K562 (cell line): ENCODE data around the gene ITGB5. TPM values are rescaled to one million over a fixed set of nuclear protein-coding genes. Genes with fewer than 3 reads are reported as not detected.

Experiments
- ATF7 ChIP-seq: fragments of 450-650 bp; IDR thresholded peaks from 2 replicates; pipeline ENCODE4 v1.7.1; 2014; ENCODE audit warnings: mild to moderate bottlenecking, moderate library complexity
- CCNT2 ChIP-seq: IDR thresholded peaks from 2 replicates; pipeline ENCODE4 v1.6.1; 2011; ENCODE audit warnings: borderline replicate concordance, low read depth, mild to moderate bottlenecking, moderate library complexity, mixed read lengths, low read length; ENCODE audit not compliant: insufficient read length; ENCODE audit errors: extremely low read depth
- DPF2 ChIP-seq: fragments of 450-650 bp; IDR thresholded peaks from 2 replicates; pipeline ENCODE4 v1.6.1; 2016
- FUS ChIP-seq: fragments of 200-400 bp; formaldehyde crosslinking; optimal IDR thresholded peaks from 2 replicates; pipeline ENCODE3; 2017; ENCODE audit warnings: low read depth, low read length
- GATA2 ChIP-seq: sonication (generic); formaldehyde crosslinking; IDR thresholded peaks from 2 replicates; pipeline ENCODE4 v1.4.0; 2020; ENCODE audit warnings: mild to moderate bottlenecking, missing genetic modification reagents
- MAFF ChIP-seq: IDR thresholded peaks from 2 replicates; pipeline ENCODE4 v1.6.1; 2012; ENCODE audit warnings: low read length, improper control_type of control experiment
- MTA3 ChIP-seq: fragments of 450-650 bp; formaldehyde crosslinking; IDR thresholded peaks from 2 replicates; pipeline ENCODE4 v1.6.1; 2017; ENCODE audit warnings: mild to moderate bottlenecking, borderline replicate concordance
- NCOA1 ChIP-seq: fragments of 450-650 bp; IDR thresholded peaks from 2 replicates; pipeline ENCODE4 v1.6.1; 2016; ENCODE audit warnings: low read depth
- RBBP5 ChIP-seq: fragments of 200-600 bp; sonication (generic); IDR thresholded peaks from 2 replicates; pipeline ENCODE4 v1.6.1; 2012; ENCODE audit warnings: borderline replicate concordance, mild to moderate bottlenecking, low read length, control low read depth, inconsistent platforms; ENCODE audit not compliant: insufficient read depth, poor library complexity, severe bottlenecking
- RBM25 ChIP-seq: fragments of 200-400 bp; formaldehyde crosslinking; IDR thresholded peaks from 2 replicates; pipeline ENCODE4 v1.6.1; 2018; ENCODE audit warnings: low read length, low read depth, moderate library complexity; ENCODE audit not compliant: severe bottlenecking
- SRSF3 ChIP-seq: fragments of 200-400 bp; formaldehyde crosslinking; IDR thresholded peaks from 2 replicates; pipeline ENCODE4 v1.6.1; 2016; ENCODE audit warnings: mild to moderate bottlenecking, low read length, moderate library complexity; ENCODE audit not compliant: insufficient read depth
- TAL1 ChIP-seq: fragments of 450-650 bp; IDR thresholded peaks from 2 replicates; pipeline ENCODE4 v1.6.1; 2016; ENCODE audit warnings: mild to moderate bottlenecking
- TCF3 ChIP-seq: sonication (generic); formaldehyde crosslinking; IDR thresholded peaks from 2 replicates; pipeline ENCODE4 v1.4.0; 2020; ENCODE audit warnings: mild to moderate bottlenecking, missing genetic modification reagents
- TRIM24 ChIP-seq, 2 experiments: fragments of 450-650 bp; IDR thresholded peaks; 2 replicates each; pipeline ENCODE4 v1.6.1; 2016
- ZNF134 ChIP-seq: fragments of 250-450 bp; sonication (Bioruptor Pico); conservative IDR thresholded peaks from 2 replicates; pipeline ENCODE4 v1.4.0; 2020
- polyA plus RNA-seq, 8 experiments: library from polyadenylated mRNA; depleted of rRNA in 4 of 8; stranded (reverse) in 5 of 8; unstranded in 3 of 8; fragments of >200 nt; fragmentation: Nextera tagmentation in 2 of 8; fragmentation: Illumina TruSeq in 1 of 8; extraction: Ambion mirVana in 2 of 8; extraction: Trizol in 1 of 8; gene quantifications; 2 replicates each; pipeline versions ENCODE4 v1.2.1 to v1.2.3, GENCODE V29; 2011 to 2014; ENCODE audit warnings: inconsistent platforms in 1 of 8, missing spikeins in 1 of 8
- total RNA-seq, 7 experiments: library from RNA; depleted of rRNA in 6 of 7; stranded (reverse); fragments of >200 nt in 6 of 7; fragmentation: Illumina TruSeq in 2 of 7; extraction: Trizol in 2 of 7; gene quantifications; 2 replicates each; pipeline versions ENCODE4 v1.2.1 to v1.2.3, GENCODE V29; 2011 to 2021; ENCODE audit warnings: low replicate concordance in 1 of 7
- TF ChIP-seq, protein P1 (sequence below): fragments of 450-650 bp; formaldehyde crosslinking; IDR thresholded peaks from 2 replicates; pipeline ENCODE4 v1.4.0; 2022; ENCODE audit warnings: missing genetic modification characterization
- TF ChIP-seq, protein P2 (sequence below), 2 experiments: IDR thresholded peaks; 2 replicates each; pipeline ENCODE4 v1.6.1; 2011; ENCODE audit warnings: borderline replicate concordance in 1 of 2, control low read depth in 1 of 2, low read depth in 1 of 2, low read length in 1 of 2, mild to moderate bottlenecking in 1 of 2, mixed read lengths in 1 of 2, moderate library complexity in 1 of 2; ENCODE audit not compliant: insufficient read depth in 1 of 2, insufficient read length in 1 of 2, poor library complexity in 1 of 2, severe bottlenecking in 1 of 2; ENCODE audit errors: extremely low read depth in 1 of 2
- TF ChIP-seq, protein P3 (sequence below), 2 experiments: fragments of 250-450 bp in 1 of 2; fragments of 450-650 bp in 1 of 2; sonication (Bioruptor Pico) in 1 of 2; IDR thresholded peaks; 2 replicates each; pipeline versions ENCODE4 v1.6.1 to v1.8.0; 2016 to 2021; ENCODE audit warnings: mild to moderate bottlenecking in 2 of 2, moderate library complexity in 2 of 2, missing compliant biosample characterization in 1 of 2, missing genetic modification characterization in 1 of 2
- TF ChIP-seq, protein P4 (sequence below): sonication (generic); formaldehyde crosslinking; IDR thresholded peaks from 2 replicates; pipeline ENCODE4 v1.8.0; 2022; ENCODE audit warnings: missing genetic modification reagents, mild to moderate bottlenecking, moderate library complexity, borderline replicate concordance
- TF ChIP-seq, protein P5 (sequence below): fragments of 450-650 bp; IDR thresholded peaks from 2 replicates; pipeline ENCODE4 v1.6.1; 2016; ENCODE audit warnings: antibody characterized with exemption
- TF ChIP-seq, protein P6 (sequence below): conservative IDR thresholded peaks from 2 replicates; pipeline ENCODE4 v1.6.1; 2011; ENCODE audit warnings: low read depth, mild to moderate bottlenecking, low read length; ENCODE audit not compliant: control insufficient read depth

ITGB5 gene
- total and polyA plus RNA-seq, 9 of the 15 experiments (the other 6 are each of a cell fraction or from before 2014, with no cell fraction given), result 1.7 to 46.8 (median 9.9) TPM

DNA sequence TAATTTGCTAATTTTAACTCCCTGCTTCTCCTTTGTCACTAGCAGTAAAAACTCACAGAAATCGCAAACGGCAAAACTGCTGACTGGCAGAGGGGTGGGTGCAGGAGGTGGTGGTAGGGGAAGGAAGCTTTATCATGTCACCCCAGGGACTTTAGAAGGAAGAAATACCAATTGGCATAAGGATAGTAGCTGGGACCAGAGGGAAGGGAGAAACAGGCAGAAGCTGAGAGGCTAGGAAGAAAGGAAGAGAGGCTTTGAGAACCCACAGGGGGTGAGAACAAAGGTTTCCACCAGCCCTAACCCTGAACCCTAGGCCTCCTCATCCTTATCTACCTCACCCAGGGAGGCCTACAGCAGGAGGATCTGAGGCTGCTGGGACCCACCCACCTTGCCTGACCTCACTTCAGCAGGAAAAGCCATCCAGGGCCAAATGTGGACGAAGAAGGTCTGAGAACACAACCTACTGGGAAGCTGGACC, 10.7 kb downstream of the ITGB5 start (continued):
- TF ChIP-seq, protein P1, sequence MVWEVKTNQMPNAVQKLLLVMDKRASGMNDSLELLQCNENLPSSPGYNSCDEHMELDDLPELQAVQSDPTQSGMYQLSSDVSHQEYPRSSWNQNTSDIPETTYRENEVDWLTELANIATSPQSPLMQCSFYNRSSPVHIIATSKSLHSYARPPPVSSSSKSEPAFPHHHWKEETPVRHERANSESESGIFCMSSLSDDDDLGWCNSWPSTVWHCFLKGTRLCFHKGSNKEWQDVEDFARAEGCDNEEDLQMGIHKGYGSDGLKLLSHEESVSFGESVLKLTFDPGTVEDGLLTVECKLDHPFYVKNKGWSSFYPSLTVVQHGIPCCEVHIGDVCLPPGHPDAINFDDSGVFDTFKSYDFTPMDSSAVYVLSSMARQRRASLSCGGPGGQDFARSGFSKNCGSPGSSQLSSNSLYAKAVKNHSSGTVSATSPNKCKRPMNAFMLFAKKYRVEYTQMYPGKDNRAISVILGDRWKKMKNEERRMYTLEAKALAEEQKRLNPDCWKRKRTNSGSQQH (CRISPR knock-in tag), result no peak
- TF ChIP-seq, protein P2, sequence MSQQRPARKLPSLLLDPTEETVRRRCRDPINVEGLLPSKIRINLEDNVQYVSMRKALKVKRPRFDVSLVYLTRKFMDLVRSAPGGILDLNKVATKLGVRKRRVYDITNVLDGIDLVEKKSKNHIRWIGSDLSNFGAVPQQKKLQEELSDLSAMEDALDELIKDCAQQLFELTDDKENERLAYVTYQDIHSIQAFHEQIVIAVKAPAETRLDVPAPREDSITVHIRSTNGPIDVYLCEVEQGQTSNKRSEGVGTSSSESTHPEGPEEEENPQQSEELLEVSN (IDR thresholded peaks at IDR 0.05; ENCODE audit: borderline replicate concordance in 1 of 2, extremely low read depth in 1 of 2, insufficient read depth in 1 of 2, insufficient read length in 1 of 2, low read depth in 1 of 2, low read length in 1 of 2, poor library complexity in 1 of 2, severe bottlenecking in 1 of 2), result peak; percentile 36 to 44
- TF ChIP-seq ATF7 (peak; percentile 25; the same call in 1 of the 2 replicates), TCF3 (CRISPR knock-in tag) (peak; percentile 86), RBBP5 (peak; percentile 34), RBM25 (peak; percentile 44), FUS (no peak), MAFF (peak; percentile 53; the same call in 1 of the 2 replicates), TAL1 (peak; percentile 80), GATA2 (CRISPR knock-in tag) (peak; percentile 75), CCNT2 (peak; percentile 16), TRIM24 (IDR thresholded peaks at IDR 0.05) (peak; percentile 12 to 25; a peak in 1 of 4 replicates), MTA3 (0 out of 2 replicates have a peak, but pooled peaks have one; percentile 24), NCOA1 (peak; percentile 44; the same call in 1 of the 2 replicates), DPF2 (peak; percentile 81), SRSF3 (no peak), ZNF134 (CRISPR knock-in tag) (no peak)
- TF ChIP-seq, protein P3, sequence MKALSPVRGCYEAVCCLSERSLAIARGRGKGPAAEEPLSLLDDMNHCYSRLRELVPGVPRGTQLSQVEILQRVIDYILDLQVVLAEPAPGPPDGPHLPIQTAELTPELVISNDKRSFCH (CRISPR knock-in tag; IDR thresholded peaks at IDR 0.05), result no peak
- TF ChIP-seq, protein P3 (tag; IDR thresholded peaks at IDR 0.05), result 0 out of 2 replicates have a peak, but pooled peaks have one; percentile 13
- TF ChIP-seq, protein P4, sequence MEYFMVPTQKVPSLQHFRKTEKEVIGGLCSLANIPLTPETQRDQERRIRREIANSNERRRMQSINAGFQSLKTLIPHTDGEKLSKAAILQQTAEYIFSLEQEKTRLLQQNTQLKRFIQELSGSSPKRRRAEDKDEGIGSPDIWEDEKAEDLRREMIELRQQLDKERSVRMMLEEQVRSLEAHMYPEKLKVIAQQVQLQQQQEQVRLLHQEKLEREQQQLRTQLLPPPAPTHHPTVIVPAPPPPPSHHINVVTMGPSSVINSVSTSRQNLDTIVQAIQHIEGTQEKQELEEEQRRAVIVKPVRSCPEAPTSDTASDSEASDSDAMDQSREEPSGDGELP (CRISPR knock-in tag), result peak; percentile 46; the same call in 1 of the 2 replicates
- TF ChIP-seq, protein P5, sequence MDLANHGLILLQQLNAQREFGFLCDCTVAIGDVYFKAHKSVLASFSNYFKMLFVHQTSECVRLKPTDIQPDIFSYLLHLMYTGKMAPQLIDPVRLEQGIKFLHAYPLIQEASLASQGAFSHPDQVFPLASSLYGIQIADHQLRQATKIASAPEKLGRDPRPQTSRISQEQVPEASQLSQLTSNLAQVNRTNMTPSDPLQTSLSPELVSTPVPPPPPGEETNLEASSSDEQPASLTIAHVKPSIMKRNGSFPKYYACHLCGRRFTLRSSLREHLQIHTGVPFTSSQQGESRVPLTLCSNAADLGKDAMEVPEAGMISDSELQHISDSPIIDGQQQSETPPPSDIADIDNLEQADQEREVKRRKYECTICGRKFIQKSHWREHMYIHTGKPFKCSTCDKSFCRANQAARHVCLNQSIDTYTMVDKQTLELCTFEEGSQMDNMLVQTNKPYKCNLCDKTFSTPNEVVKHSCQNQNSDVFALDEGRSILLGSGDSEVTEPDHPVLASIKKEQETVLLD, result peak; percentile 48
- TF ChIP-seq, protein P6, sequence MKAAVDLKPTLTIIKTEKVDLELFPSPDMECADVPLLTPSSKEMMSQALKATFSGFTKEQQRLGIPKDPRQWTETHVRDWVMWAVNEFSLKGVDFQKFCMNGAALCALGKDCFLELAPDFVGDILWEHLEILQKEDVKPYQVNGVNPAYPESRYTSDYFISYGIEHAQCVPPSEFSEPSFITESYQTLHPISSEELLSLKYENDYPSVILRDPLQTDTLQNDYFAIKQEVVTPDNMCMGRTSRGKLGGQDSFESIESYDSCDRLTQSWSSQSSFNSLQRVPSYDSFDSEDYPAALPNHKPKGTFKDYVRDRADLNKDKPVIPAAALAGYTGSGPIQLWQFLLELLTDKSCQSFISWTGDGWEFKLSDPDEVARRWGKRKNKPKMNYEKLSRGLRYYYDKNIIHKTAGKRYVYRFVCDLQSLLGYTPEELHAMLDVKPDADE, result no peak
